Testis (tissue), 3 donors: Measurements from ENCODE around the gene NME7. TPM values are rescaled to one million over a fixed set of nuclear protein-coding genes. Genes with fewer than 3 reads are reported as not detected.

Experiments
- DNase-seq: peaks from one replicate; pipeline ENCODE4 v3.0.0-alpha.2; 2019
- H3K27ac ChIP-seq, 2 donors: fragments of 200-600 bp; sonication (generic); one replicate each; pipeline ENCODE4 v1.5.1; 2019
- H3K27me3 ChIP-seq: fragments of 200-600 bp; sonication (generic); one replicate; pipeline ENCODE4 v1.5.1; 2019
- H3K36me3 ChIP-seq: fragments of 200-600 bp; sonication (generic); one replicate; pipeline ENCODE4 v1.5.1; 2017; ENCODE audit warnings: low read depth; ENCODE audit errors: missing control alignments
- H3K4me1 ChIP-seq: fragments of 200-600 bp; sonication (generic); one replicate; pipeline ENCODE4 v1.5.1; 2019
- H3K4me3 ChIP-seq, 2 donors: fragments of 200-600 bp; sonication (generic); one replicate each; pipeline ENCODE4 v1.5.1; 2017 to 2019
- H3K9me3 ChIP-seq: fragments of 200-600 bp; sonication (generic); one replicate; pipeline ENCODE4 v1.5.1; 2017
- CTCF ChIP-seq, 3 experiments: fragments of 450-650 bp in 2 of 3; fragments of 200-600 bp in 1 of 3; sonication (generic) in 1 of 3; IDR thresholded peaks; one replicate each; pipeline ENCODE4 v1.5.1; 2016 to 2019; ENCODE audit warnings: antibody characterized with exemption in 3 of 3, mild to moderate bottlenecking in 2 of 3, moderate library complexity in 1 of 3
- POLR2A ChIP-seq: fragments of 450-650 bp; IDR thresholded peaks from one replicate; pipeline ENCODE4 v1.6.1; 2017; ENCODE audit warnings: antibody characterized with exemption, mild to moderate bottlenecking, moderate library complexity
- WGBS, 2 donors: methylation state at CpG; one replicate each; pipeline ENCODE4 v1.1.5; 2018; 5-methylcytosine and 5-hydroxymethylcytosine counted together
- intact Hi-C: fragments of 100-400 bp; cut with DNase I; formaldehyde crosslinking; loops from one replicate; pipeline ENCODE4 v1.15.1; 2023; ENCODE audit warnings: low total_unique reads
- polyA plus RNA-seq: library from polyadenylated mRNA; stranded (reverse); fragments of 350-450 nt; fragmentation: Illumina TruSeq; extraction: RNeasy Lipid Tissue Mini Kit (QIAGEN cat#74804); gene quantifications from one replicate; pipeline ENCODE4 v1.2.3, GENCODE V29; 2014; ENCODE audit warnings: low read depth, low replicate concordance; ENCODE audit not compliant: insufficient read depth
- total RNA-seq, 2 donors: library from RNA; depleted of rRNA; stranded (reverse); fragments of >200 nt; gene quantifications; one replicate each; pipeline ENCODE4 v1.2.3, GENCODE V29; 2016

Gene NME7
- total and polyA plus RNA-seq, 3 donors from 2014 or later = 21.4 to 29.0 (median 24.0) TPM

GRCh38 chr1:169103480-169103893 lies 264.1 kb downstream of the NME7 start:
- Histone ChIP-seq H3K27ac (no peak overlapping the region), H3K36me3 (no peaks in the 10 kb centered on the region), H3K27me3 (no peaks in the 10 kb centered on the region), H3K4me1 (peaks cover 29% of the 10 kb centered on the region), H3K9me3 (no peaks in the 10 kb centered on the region), H3K4me3 (no peak overlapping the region)
- 48% methylated on average over 6 of the region's 6 CpGs for WGBS, 2 donors
- no peak for DNase-seq
- intact Hi-C loops = no loop called here
- no peak for TF ChIP-seq POLR2A

GRCh38 chr1:169103002-169103401 lies 264.6 kb downstream of the NME7 start:
- Histone ChIP-seq H3K27ac (no peak overlapping the region), H3K9me3 (no peaks in the 10 kb centered on the region), H3K4me3 (no peak overlapping the region), H3K4me1 (peaks cover 28% of the 10 kb centered on the region), H3K36me3 (no peaks in the 10 kb centered on the region), H3K27me3 (no peaks in the 10 kb centered on the region)
- 85% methylated on average over 5 of the region's 5 CpGs for whole genome bisulfite sequencing, 2 donors
- no peak for DNase-seq
- TF ChIP-seq POLR2A = no peak
- no peak for TF ChIP-seq CTCF (IDR thresholded peaks at IDR 0.05)
- intact Hi-C loops = no loop called here

- intact Hi-C loops = no loop called here
- no peak for DNase-seq
- H3K27ac ChIP-seq = no peak overlapping the region
Observed at GRCh38 chr1:169102567-169102966, 265.0 kb downstream of the NME7 start.

GRCh38 chr1:169100651-169101088 lies 266.9 kb downstream of the NME7 start:
- WGBS, 2 donors = 81 to 84% methylated on average over 3 of the region's 3 CpGs
- no peak overlapping the region for H3K4me3 ChIP-seq
- H3K27me3 ChIP-seq = no peaks in the 10 kb centered on the region
- TF ChIP-seq CTCF (IDR thresholded peaks at IDR 0.05) (no peak), POLR2A (no peak)
- H3K9me3 ChIP-seq = no peaks in the 10 kb centered on the region
- intact Hi-C loops = no loop called here
- H3K36me3 ChIP-seq = no peaks in the 10 kb centered on the region
- H3K4me1 ChIP-seq = peaks cover 26% of the 10 kb centered on the region
- no peak for DNase-seq
- H3K27ac ChIP-seq = no peak overlapping the region

More at GRCh38 chr1:169102567-169102966, 265.0 kb downstream of the NME7 start:
- WGBS, 2 donors = 61 to 68% methylated on average over 4 of the region's 4 CpGs
- Histone ChIP-seq H3K27me3 (no peaks in the 10 kb centered on the region), H3K9me3 (no peaks in the 10 kb centered on the region), H3K4me3 (no peak overlapping the region), H3K36me3 (no peaks in the 10 kb centered on the region), H3K4me1 (peaks cover 26% of the 10 kb centered on the region)
- TF ChIP-seq POLR2A = no peak
- TF ChIP-seq CTCF (IDR thresholded peaks at IDR 0.05) = no peak

GRCh38 chr1:169100208-169100607 lies 267.4 kb downstream of the NME7 start:
- Histone ChIP-seq H3K27ac (no peak overlapping the region), H3K27me3 (no peaks in the 10 kb centered on the region), H3K4me1 (peaks cover 22% of the 10 kb centered on the region), H3K4me3 (no peak overlapping the region), H3K9me3 (no peaks in the 10 kb centered on the region), H3K36me3 (no peaks in the 10 kb centered on the region)
- WGBS, 2 donors = 65 to 76% methylated on average over 1 of the region's 1 CpG
- DNase-seq = no peak
- intact Hi-C loops = no loop called here
- no peak for TF ChIP-seq CTCF (IDR thresholded peaks at IDR 0.05)
- TF ChIP-seq POLR2A = no peak
